GM23248 (cell line): ENCODE measurements around the gene CSNK1G2.

Experiments
- EZH2 ChIP-seq: fragments of 200-600 bp; sonication (generic); IDR thresholded peaks from 2 replicates; pipeline ENCODE4 v1.6.1; 2018; ENCODE audit warnings: antibody characterized with exemption, mild to moderate bottlenecking; ENCODE audit not compliant: insufficient read depth, poor library complexity, severe bottlenecking
- EZH2phosphoT487 ChIP-seq: fragments of 200-600 bp; sonication (generic); IDR thresholded peaks from 2 replicates; pipeline ENCODE4 v1.6.1; 2018; ENCODE audit warnings: antibody characterized with exemption, moderate library complexity, mild to moderate bottlenecking, low read depth; ENCODE audit not compliant: insufficient read depth

GRCh38 chr19:1921326-1921725 lies 19.6 kb upstream of the CSNK1G2 start:
- TF ChIP-seq EZH2, result no peak
- TF ChIP-seq EZH2phosphoT487, result no peak
